BLaER1 treated with 17β-estradiol and CSF1 and Interleukin-3, amounts not matched to agents 10 nM and 100 nM (cell line): ENCODE results near the gene SAMD13.

Source experiments
- H3K27ac ChIP-seq, 11 experiments: shearing (Covaris generic); formaldehyde crosslinking; 2 replicates each; pipeline ENCODE4 v1.8.1; 2022
- H3K27me3 ChIP-seq, 11 experiments: shearing (Covaris generic); formaldehyde crosslinking; 2 replicates each; pipeline ENCODE4 v1.8.1; 2022
- H3K36me3 ChIP-seq, 11 experiments: shearing (Covaris generic); formaldehyde crosslinking; 2 replicates each; pipeline ENCODE4 v1.8.1; 2022
- H3K4me1 ChIP-seq, 10 experiments: shearing (Covaris generic); formaldehyde crosslinking; 2 replicates each; pipeline ENCODE4 v1.8.1; 2022
- H3K4me2 ChIP-seq, 11 experiments: shearing (Covaris generic); formaldehyde crosslinking; 2 replicates each; pipeline ENCODE4 v1.8.1; 2022
- H3K4me3 ChIP-seq, 10 experiments: shearing (Covaris generic); formaldehyde crosslinking; 2 replicates each; pipeline ENCODE4 v1.8.1; 2022
- H3K9ac ChIP-seq, 11 experiments: shearing (Covaris generic); formaldehyde crosslinking; 2 replicates each; pipeline ENCODE4 v1.8.1; 2022
- H3K9me3 ChIP-seq, 11 experiments: shearing (Covaris generic); formaldehyde crosslinking; replicated peaks in 1 of 11; 2 replicates each; pipeline ENCODE4 v1.8.1; 2022
- H4K20me1 ChIP-seq, 11 experiments: shearing (Covaris generic); formaldehyde crosslinking; 2 replicates each; pipeline ENCODE4 v1.8.1; 2022
- Cebpa-rat ChIP-seq, 11 experiments: shearing (Covaris generic); IDR thresholded peaks; 2 replicates each; pipeline ENCODE4 v1.8.1; 2022

Gene SAMD13

GRCh38 chr1:84361796-84362195 lies 60.3 kb downstream of the SAMD13 start:
- Histone ChIP-seq H3K4me1 (peaks cover 0 to 11% (median 0%) of the 10 kb centered on the region in 10 experiments; a peak in 4 of 20 replicates), H3K36me3 (no peaks in the 10 kb centered on the region), H3K27ac (no peak overlapping the region), H3K9me3 (no peaks in the 10 kb centered on the region; a peak in 1 of 22 replicates), H4K20me1 (no peaks in the 10 kb centered on the region), H3K4me3 (no peak overlapping the region), H3K27me3 (no peaks in the 10 kb centered on the region), H3K9ac (no peak overlapping the region), H3K4me2 (no peak overlapping the region)
- TF ChIP-seq Cebpa-rat (IDR thresholded peaks at IDR 0.05), result no peak

- Histone ChIP-seq H3K27ac (no peak overlapping the region), H3K4me2 (no peak overlapping the region), H3K27me3 (no peaks in the 10 kb centered on the region), H4K20me1 (no peaks in the 10 kb centered on the region), H3K9ac (no peak overlapping the region), H3K4me1 (peaks cover 0 to 11% (median 0%) of the 10 kb centered on the region in 10 experiments; a peak in 4 of 20 replicates), H3K9me3 (no peaks in the 10 kb centered on the region), H3K4me3 (no peak overlapping the region), H3K36me3 (no peaks in the 10 kb centered on the region)
- no peak for TF ChIP-seq Cebpa-rat (IDR thresholded peaks at IDR 0.05)
Observed at GRCh38 chr1:84363019-84363418, 61.5 kb downstream of the SAMD13 start.

- Histone ChIP-seq H3K4me1 (peaks cover 0 to 11% (median 0%) of the 10 kb centered on the region in 10 experiments; a peak in 4 of 20 replicates), H3K9ac (no peak overlapping the region), H3K27me3 (no peaks in the 10 kb centered on the region), H3K4me2 (no peak overlapping the region), H3K9me3 (no peaks in the 10 kb centered on the region), H3K27ac (no peak overlapping the region), H3K4me3 (no peak overlapping the region), H3K36me3 (no peaks in the 10 kb centered on the region), H4K20me1 (no peaks in the 10 kb centered on the region)
- TF ChIP-seq Cebpa-rat (IDR thresholded peaks at IDR 0.05), result no peak
Observed at GRCh38 chr1:84363622-84364021, 62.1 kb downstream of the SAMD13 start.

GRCh38 chr1:84365225-84366221 lies 64.0 kb downstream of the SAMD13 start:
- TF ChIP-seq Cebpa-rat (IDR thresholded peaks at IDR 0.05), result no peak
- no peak overlapping the region for H3K9ac ChIP-seq
- H3K4me2 ChIP-seq, result no peak overlapping the region
- H3K27me3 ChIP-seq, result no peaks in the 10 kb centered on the region
- no peak overlapping the region for H3K27ac ChIP-seq
- H3K4me3 ChIP-seq, result no peak overlapping the region
- H4K20me1 ChIP-seq, result no peaks in the 10 kb centered on the region
- H3K4me1 ChIP-seq, result peaks cover 0 to 11% (median 0%) of the 10 kb centered on the region in 10 experiments; a peak in 4 of 20 replicates
- H3K36me3 ChIP-seq, result no peaks in the 10 kb centered on the region
- no peaks in the 10 kb centered on the region for H3K9me3 ChIP-seq

GRCh38 chr1:84366786-84367185 lies 65.3 kb downstream of the SAMD13 start:
- no peak overlapping the region for H3K9ac ChIP-seq
- no peak for TF ChIP-seq Cebpa-rat (IDR thresholded peaks at IDR 0.05)
- no peaks in the 10 kb centered on the region for H4K20me1 ChIP-seq
- peaks cover 0 to 11% (median 0%) of the 10 kb centered on the region in 10 experiments; a peak in 4 of 20 replicates for H3K4me1 ChIP-seq
- no peaks in the 10 kb centered on the region for H3K27me3 ChIP-seq
- H3K4me3 ChIP-seq, result no peak overlapping the region
- no peaks in the 10 kb centered on the region for H3K36me3 ChIP-seq
- no peak overlapping the region for H3K4me2 ChIP-seq
- no peaks in the 10 kb centered on the region for H3K9me3 ChIP-seq
- no peak overlapping the region for H3K27ac ChIP-seq

- no peak overlapping the region for H3K27ac ChIP-seq
- no peaks in the 10 kb centered on the region for H3K36me3 ChIP-seq
- H3K9me3 ChIP-seq, result no peaks in the 10 kb centered on the region
- H3K4me3 ChIP-seq, result no peak overlapping the region
- no peak overlapping the region for H3K4me2 ChIP-seq
- H3K27me3 ChIP-seq, result no peaks in the 10 kb centered on the region
- H3K9ac ChIP-seq, result no peak overlapping the region
- peaks cover 0 to 11% (median 0%) of the 10 kb centered on the region in 10 experiments; a peak in 4 of 20 replicates for H3K4me1 ChIP-seq
- no peaks in the 10 kb centered on the region for H4K20me1 ChIP-seq
- no peak for TF ChIP-seq Cebpa-rat (IDR thresholded peaks at IDR 0.05)
Observed at GRCh38 chr1:84367219-84367618, 65.7 kb downstream of the SAMD13 start.

- no peak for TF ChIP-seq Cebpa-rat (IDR thresholded peaks at IDR 0.05)
- no peak overlapping the region for H3K4me2 ChIP-seq
- no peaks in the 10 kb centered on the region for H3K36me3 ChIP-seq
- no peak overlapping the region for H3K27ac ChIP-seq
- no peak overlapping the region for H3K4me3 ChIP-seq
- H3K9ac ChIP-seq, result no peak overlapping the region
- H3K27me3 ChIP-seq, result no peaks in the 10 kb centered on the region
- H4K20me1 ChIP-seq, result no peaks in the 10 kb centered on the region
- peaks cover 0 to 11% (median 0%) of the 10 kb centered on the region in 10 experiments; a peak in 4 of 20 replicates for H3K4me1 ChIP-seq
- H3K9me3 ChIP-seq, result no peaks in the 10 kb centered on the region
Observed at GRCh38 chr1:84368441-84368840, 66.9 kb downstream of the SAMD13 start.

GRCh38 chr1:84370266-84370665 lies 68.8 kb downstream of the SAMD13 start:
- Histone ChIP-seq H3K4me1 (peaks cover 0 to 9% (median 0%) of the 10 kb centered on the region in 10 experiments; a peak in 4 of 20 replicates), H3K27ac (no peak overlapping the region), H3K27me3 (no peaks in the 10 kb centered on the region), H3K4me3 (no peak overlapping the region), H3K9ac (no peak overlapping the region), H3K36me3 (no peaks in the 10 kb centered on the region), H3K9me3 (no peaks in the 10 kb centered on the region), H4K20me1 (no peaks in the 10 kb centered on the region), H3K4me2 (no peak overlapping the region)
- TF ChIP-seq Cebpa-rat (IDR thresholded peaks at IDR 0.05), result no peak

- Histone ChIP-seq H3K27ac (no peak overlapping the region), H3K4me2 (no peak overlapping the region), H3K4me1 (peaks cover 0 to 3% (median 0%) of the 10 kb centered on the region in 10 experiments; a peak in 3 of 20 replicates), H3K4me3 (no peak overlapping the region), H3K27me3 (no peaks in the 10 kb centered on the region), H3K36me3 (no peaks in the 10 kb centered on the region), H3K9ac (no peak overlapping the region), H4K20me1 (no peaks in the 10 kb centered on the region), H3K9me3 (no peaks in the 10 kb centered on the region)
- no peak for TF ChIP-seq Cebpa-rat (IDR thresholded peaks at IDR 0.05)
Observed at GRCh38 chr1:84370831-84371394, 69.4 kb downstream of the SAMD13 start.
